Measurements from ENCODE around the gene AGAP2. TPM values are rescaled to one million over a fixed set of nuclear protein-coding genes. Genes with fewer than 3 reads are reported as not detected.
A peak's percentile ranks its signal among the peaks of the same experiment; 100 is the strongest.

The AGAP2 gene
- total and polyA plus RNA-seq, 9 of the 15 experiments (the other 6 are each of a cell fraction or from before 2014, with no cell fraction given) = 0.04 to 0.77 (median 0.28) TPM; not detected in 1

GRCh38 chr12:57782243-57782607 lies 43.7 kb upstream of the AGAP2 start (continued):
- TF ChIP-seq ETV6 (IDR thresholded peaks at IDR 0.05; ENCODE audit: borderline replicate concordance in 1 of 2, low read depth in 2 of 2, low read length in 1 of 2) (no peak), ETV6 (CRISPR knock-in tag; IDR thresholded peaks at IDR 0.05; ENCODE audit: borderline replicate concordance) (no peak)

GRCh38 chr12:57781801-57782200 lies 43.3 kb upstream of the AGAP2 start:
- H3K27ac ChIP-seq (ENCODE audit: extremely low read depth, low read depth, low read length) = peak overlapping the region; percentile 55
- peak; percentile 19 for FAIRE-seq
- no peaks in the 10 kb centered on the region for H4K20me1 ChIP-seq (replicated peaks; ENCODE audit: control insufficient read depth, insufficient read depth, low read length)
- H3K9me1 ChIP-seq (ENCODE audit: control insufficient read depth, insufficient read depth, low read length) = no peaks in the 10 kb centered on the region
- ChIA-PET POLR2A (interaction anchor here (0.6 to 1.6 kb wide), 4 partner anchors 9 to 323 kb away, joined by 3 to 9 read pairs (median 3); partner anchors contain the start of genes EEF1AKMT3 and METTL1), CTCF (ENCODE audit: low intra/inter-chr PET ratio) (interaction anchor here (0.5 to 1.9 kb wide), 2 partner anchors 122 to 199 kb away, joined by 4 to 14 read pairs; no protein-coding TSS in a partner anchor)
- H3K4me1 ChIP-seq (replicated peaks in 1 of 2; ENCODE audit: control insufficient read depth in 2 of 2, insufficient read depth in 2 of 2, low read length in 2 of 2) = peaks cover 8 to 12% of the 10 kb centered on the region in 2 experiments; a peak in 4 of 5 replicates
- no peak for DNase-seq (ENCODE audit: extremely low read depth in 1 of 4, low spot score in 3 of 4)
- no peaks in the 10 kb centered on the region for H3K27me3 ChIP-seq (ENCODE audit: control insufficient read depth in 2 of 2, insufficient read depth in 2 of 2, low read length in 2 of 2)
- ATAC-seq = no peak
- in situ Hi-C loops (cut with MboI) (no loop called here), intact Hi-C loops (cut with micrococcal nuclease) (no loop called here)
- no peak overlapping the region for H3K4me3 ChIP-seq
- peaks cover 37% of the 10 kb centered on the region for H3K36me3 ChIP-seq (ENCODE audit: control insufficient read depth, insufficient read depth, low read length)
- H2AFZ ChIP-seq (ENCODE audit: low read depth, low read length) = peak overlapping the region; percentile 86; the same call in 1 of the 2 replicates
- peak overlapping the region in 1 of 2 experiments; percentile 89; a peak in 1 of 4 replicates for H3K9ac ChIP-seq (ENCODE audit: insufficient read depth in 1 of 2, low read depth in 2 of 2, low read length in 2 of 2)
- no TSS peak for BruUV-seq (replicated peaks)
- 44% methylated on average over 2 of the region's 2 CpGs for WGBS (ENCODE audit: insufficient coverage, low coverage, missing lambda C conversion rate)
- H3K9me3 ChIP-seq (replicated peaks; ENCODE audit: control insufficient read depth, insufficient read depth, low read depth, low read length) = no peaks in the 10 kb centered on the region
- 0 out of 2 replicates have a peak overlapping the region, but pooled peaks have one; percentile 96 for H3K4me2 ChIP-seq (ENCODE audit: insufficient read depth, low read length)
- H3K79me2 ChIP-seq (ENCODE audit: control insufficient read depth, insufficient read depth, low read length) = peaks cover 28% of the 10 kb centered on the region
- TF ChIP-seq GTF2E2 (tag; IDR thresholded peaks at IDR 0.05) (peak; percentile 75; the same call in 1 of the 2 replicates), ZNF592 (IDR thresholded peaks at IDR 0.05) (no peak)
